HG03439 (cell line): ENCODE data around the gene PPIE.

Experiments used
- ATAC-seq: cut with Tn5 transposase; IDR thresholded peaks from one replicate; pipeline ENCODE4 v1.9.1; 2021; ENCODE audit warnings: mild to moderate bottlenecking, moderate library complexity; ENCODE audit not compliant: unreplicated experiment

Gene PPIE

GRCh38 chr1:39738622-39739366 lies at the start of gene PPIE:
Gene PPIE (plus strand): TSS chr1:39738882. CDS start chr1:39738901, 19 bp downstream.
- ATAC-seq, result peak; percentile 78

GRCh38 chr1:39689214-39689613 lies 49.5 kb upstream of the PPIE start:
- no peak for ATAC-seq

GRCh38 chr1:39689635-39690034 lies 49.0 kb upstream of the PPIE start:
- no peak for ATAC-seq

- no peak for ATAC-seq
Measured at GRCh38 chr1:39690225-39690624, 48.5 kb upstream of the PPIE start.

GRCh38 chr1:39690794-39691382 lies 47.8 kb upstream of the PPIE start:
- ATAC-seq, result no peak

- ATAC-seq, result peak; percentile 70
Measured at GRCh38 chr1:39691383-39692151, 47.1 kb upstream of the PPIE start, which contains the start of gene HPCAL4. Gene HPCAL4 (minus strand): TSS chr1:39691433. CDS start chr1:39684603, 6,830 bp downstream.

GRCh38 chr1:39692152-39693074 lies 46.3 kb upstream of the PPIE start:
- no peak for ATAC-seq

GRCh38 chr1:39694026-39694425 lies 44.7 kb upstream of the PPIE start:
- ATAC-seq, result no peak

- ATAC-seq, result no peak
Measured at GRCh38 chr1:39695016-39695415, 43.7 kb upstream of the PPIE start.

GRCh38 chr1:39696448-39696847 lies 42.2 kb upstream of the PPIE start:
- ATAC-seq, result no peak

GRCh38 chr1:39698568-39698967 lies 40.1 kb upstream of the PPIE start:
- no peak for ATAC-seq

GRCh38 chr1:39699419-39699818 lies 39.3 kb upstream of the PPIE start:
- ATAC-seq, result no peak

- no peak for ATAC-seq
Measured at GRCh38 chr1:39700348-39700747, 38.3 kb upstream of the PPIE start.

- ATAC-seq, result no peak
Measured at GRCh38 chr1:39701049-39701439, 37.6 kb upstream of the PPIE start.

- no peak for ATAC-seq
Measured at GRCh38 chr1:39704757-39705156, 33.9 kb upstream of the PPIE start.

GRCh38 chr1:39707506-39707905 lies 31.2 kb upstream of the PPIE start:
- no peak for ATAC-seq

GRCh38 chr1:39711104-39711965 lies 27.3 kb upstream of the PPIE start:
- ATAC-seq, result no peak

GRCh38 chr1:39711966-39712340 lies 26.7 kb upstream of the PPIE start:
- ATAC-seq, result no peak

GRCh38 chr1:39713557-39713956 lies 25.1 kb upstream of the PPIE start:
- ATAC-seq, result no peak

- ATAC-seq, result no peak
Measured at GRCh38 chr1:39717809-39718208, 20.9 kb upstream of the PPIE start.
